HEK293 (cell line): ENCODE measurements around the gene TUBD1.

Experiments
- AEBP2 ChIP-seq: fragments of 450-650 bp; formaldehyde crosslinking; IDR thresholded peaks from 2 replicates; pipeline ENCODE4 v1.5.1; 2016; ENCODE audit warnings: missing biosample characterization, missing genetic modification characterization, borderline replicate concordance
- BCL11A ChIP-seq: fragments of 450-650 bp; formaldehyde crosslinking; IDR thresholded peaks from 2 replicates; pipeline ENCODE4 v1.5.1; 2016; ENCODE audit warnings: low read depth, missing biosample characterization, missing genetic modification characterization
- HOXA7 ChIP-seq: sonication (generic); formaldehyde crosslinking; IDR thresholded peaks from 2 replicates; pipeline ENCODE4 v1.8.1; 2022; ENCODE audit warnings: missing genetic modification reagents, borderline replicate concordance
- HOXD13 ChIP-seq: sonication (generic); formaldehyde crosslinking; IDR thresholded peaks from 2 replicates; pipeline ENCODE4 v1.8.0; 2022; ENCODE audit warnings: missing genetic modification reagents, borderline replicate concordance
- PRDM10 ChIP-seq: fragments of 450-650 bp; formaldehyde crosslinking; IDR thresholded peaks from 2 replicates; pipeline ENCODE4 v1.5.1; 2016; ENCODE audit warnings: missing biosample characterization, missing genetic modification characterization
- PRDM6 ChIP-seq: fragments of 450-650 bp; formaldehyde crosslinking; IDR thresholded peaks from 2 replicates; pipeline ENCODE4 v1.5.1; 2017; ENCODE audit warnings: missing biosample characterization, missing genetic modification characterization
- ZBTB1 ChIP-seq: fragments of 450-650 bp; formaldehyde crosslinking; IDR thresholded peaks from 2 replicates; pipeline ENCODE4 v1.5.1; 2016; ENCODE audit warnings: missing biosample characterization, missing genetic modification characterization
- ZBTB11 ChIP-seq: fragments of 450-650 bp; formaldehyde crosslinking; conservative IDR thresholded peaks from 2 replicates; pipeline ENCODE4 v1.5.1; 2016; ENCODE audit warnings: low read depth, missing biosample characterization, missing genetic modification characterization
- ZBTB7A ChIP-seq: fragments of 450-650 bp; formaldehyde crosslinking; IDR thresholded peaks from 2 replicates; pipeline ENCODE4 v1.5.1; 2016; ENCODE audit warnings: low read depth, missing biosample characterization, missing genetic modification characterization
- ZFP41 ChIP-seq: fragments of 450-650 bp; formaldehyde crosslinking; IDR thresholded peaks from 2 replicates; pipeline ENCODE4 v1.5.1; 2016; ENCODE audit warnings: missing biosample characterization, missing genetic modification characterization, borderline replicate concordance
- ZNF10 ChIP-seq: fragments of 450-650 bp; formaldehyde crosslinking; IDR thresholded peaks from 2 replicates; pipeline ENCODE4 v1.5.1; 2017; ENCODE audit warnings: missing biosample characterization, missing genetic modification characterization
- ZNF121 ChIP-seq: fragments of 450-650 bp; formaldehyde crosslinking; IDR thresholded peaks from 2 replicates; pipeline ENCODE4 v1.5.1; 2016; ENCODE audit warnings: missing biosample characterization, missing genetic modification characterization
- ZNF266 ChIP-seq: fragments of 450-650 bp; formaldehyde crosslinking; IDR thresholded peaks from 2 replicates; pipeline ENCODE4 v1.5.1; 2016; ENCODE audit warnings: missing biosample characterization, missing genetic modification characterization, low read depth
- ZNF311 ChIP-seq: fragments of 450-650 bp; formaldehyde crosslinking; IDR thresholded peaks from 2 replicates; pipeline ENCODE4 v1.5.1; 2017; ENCODE audit warnings: missing biosample characterization, missing genetic modification characterization, borderline replicate concordance
- ZNF354C ChIP-seq: fragments of 450-650 bp; formaldehyde crosslinking; IDR thresholded peaks from 2 replicates; pipeline ENCODE4 v1.5.1; 2016; ENCODE audit warnings: missing biosample characterization, missing genetic modification characterization, low read depth, borderline replicate concordance
- ZNF426 ChIP-seq: fragments of 450-650 bp; formaldehyde crosslinking; IDR thresholded peaks from 2 replicates; pipeline ENCODE4 v1.5.1; 2017; ENCODE audit warnings: missing biosample characterization, missing genetic modification characterization, mild to moderate bottlenecking, inconsistent platforms, moderate library complexity
- ZNF513 ChIP-seq: fragments of 450-650 bp; IDR thresholded peaks from 2 replicates; pipeline ENCODE4 v1.5.1; 2018; ENCODE audit warnings: missing biosample characterization, missing genetic modification characterization
- ZNF514 ChIP-seq: fragments of 450-650 bp; formaldehyde crosslinking; IDR thresholded peaks from 2 replicates; pipeline ENCODE4 v1.5.1; 2016; ENCODE audit warnings: missing biosample characterization, missing genetic modification characterization
- ZNF624 ChIP-seq: fragments of 450-650 bp; formaldehyde crosslinking; IDR thresholded peaks from 2 replicates; pipeline ENCODE4 v1.5.1; 2017; ENCODE audit warnings: missing biosample characterization, missing genetic modification characterization
- ZNF626 ChIP-seq: fragments of 450-650 bp; sonication (Bioruptor Pico); formaldehyde crosslinking; IDR thresholded peaks from 2 replicates; pipeline ENCODE4 v1.5.1; 2018; ENCODE audit warnings: missing biosample characterization, missing genetic modification characterization, inconsistent platforms
- ZNF645 ChIP-seq: fragments of 450-650 bp; formaldehyde crosslinking; IDR thresholded peaks from 2 replicates; pipeline ENCODE4; 2016; ENCODE audit warnings: missing biosample characterization, missing genetic modification characterization
- ZNF654 ChIP-seq: fragments of 450-650 bp; formaldehyde crosslinking; IDR thresholded peaks from 2 replicates; pipeline ENCODE4 v1.5.1; 2016; ENCODE audit warnings: low read depth, missing biosample characterization, missing genetic modification characterization
- ZNF660 ChIP-seq: fragments of 450-650 bp; IDR thresholded peaks from 2 replicates; pipeline ENCODE4 v1.5.1; 2018; ENCODE audit warnings: missing biosample characterization, mild to moderate bottlenecking, missing genetic modification characterization
- ZNF664 ChIP-seq: fragments of 450-650 bp; formaldehyde crosslinking; IDR thresholded peaks from 2 replicates; pipeline ENCODE4 v1.5.1; 2016; ENCODE audit warnings: missing biosample characterization, missing genetic modification characterization
- ZNF791 ChIP-seq: fragments of 450-650 bp; formaldehyde crosslinking; IDR thresholded peaks from 2 replicates; pipeline ENCODE4 v1.5.1; 2016; ENCODE audit warnings: missing biosample characterization, missing genetic modification characterization

Gene TUBD1

GRCh38 chr17:59892924-59893675 lies at the start of gene TUBD1, which contains the start of gene RPS6KB1 (continued):
- TF ChIP-seq ZNF514 (tag by site-specific recombination): no peak
- TF ChIP-seq ZNF791 (tag by site-specific recombination): no peak
- no peak for TF ChIP-seq PRDM10 (tag by site-specific recombination)
- no peak for TF ChIP-seq ZNF624 (tag by site-specific recombination)
- no peak for TF ChIP-seq ZFP41 (tag by site-specific recombination)
- TF ChIP-seq AEBP2 (tag by site-specific recombination): no peak
- TF ChIP-seq ZNF645 (tag by site-specific recombination): no peak
- 0 out of 2 replicates have a peak, but pooled peaks have one; percentile 18 for TF ChIP-seq BCL11A (tag by site-specific recombination)
- TF ChIP-seq ZNF354C (tag by site-specific recombination): no peak
- TF ChIP-seq ZNF626 (tag by site-specific recombination): no peak
- no peak for TF ChIP-seq ZNF426
- TF ChIP-seq HOXD13 (CRISPR knock-in tag): no peak
- TF ChIP-seq ZNF654: no peak
- TF ChIP-seq ZNF311 (tag by site-specific recombination): no peak
- no peak for TF ChIP-seq PRDM6
- TF ChIP-seq ZNF121 (tag by site-specific recombination): 0 out of 2 replicates have a peak, but pooled peaks have one; percentile 31
- no peak for TF ChIP-seq ZBTB11
- TF ChIP-seq ZBTB7A (tag by site-specific recombination): peak; percentile 87
- TF ChIP-seq ZNF664 (tag by site-specific recombination): no peak
- TF ChIP-seq ZNF10 (tag by site-specific recombination): peak; percentile 90
- no peak for TF ChIP-seq ZNF513 (tag by site-specific recombination)
- TF ChIP-seq ZNF266 (tag by site-specific recombination): no peak
- no peak for TF ChIP-seq HOXA7
- TF ChIP-seq ZBTB1 (tag by site-specific recombination): no peak
- no peak; the same call in none of the 2 replicates for TF ChIP-seq ZNF660 (tag by site-specific recombination)
